Anterior cingulate cortex (tissue), 58 donors: ENCODE results near the gene SLC12A2.

Source experiments
- DNase-seq, 58 donors: peaks; one replicate each; lab custom pipeline; 2025; lab: John Stamatoyannopoulos, UW

Gene SLC12A2

GRCh38 chr5:128216285-128216684 is 132.7 kb downstream of the SLC12A2 start:
- peak in 9 of 58 donors; percentile 1 to 43 (median 11) for DNase-seq

- DNase-seq: peak in 41 of 58 donors; percentile 2 to 83 (median 36)
Observed at GRCh38 chr5:128216860-128217531, 133.4 kb downstream of the SLC12A2 start.

- DNase-seq: no peak
Observed at GRCh38 chr5:128220841-128221240, 137.3 kb downstream of the SLC12A2 start.

GRCh38 chr5:128224336-128224735 is 140.8 kb downstream of the SLC12A2 start:
- no peak for DNase-seq

- DNase-seq: no peak
Observed at GRCh38 chr5:128225245-128226030, 141.9 kb downstream of the SLC12A2 start.

GRCh38 chr5:128228008-128228407 is 144.4 kb downstream of the SLC12A2 start:
- DNase-seq: no peak

GRCh38 chr5:128228521-128228920 is 145.0 kb downstream of the SLC12A2 start:
- peak in 1 of 58 donors; percentile 0 for DNase-seq

- DNase-seq: no peak
Observed at GRCh38 chr5:128234928-128235641, 151.5 kb downstream of the SLC12A2 start.

- DNase-seq: no peak
Observed at GRCh38 chr5:128236334-128236733, 152.8 kb downstream of the SLC12A2 start.

- DNase-seq: no peak
Observed at GRCh38 chr5:128237000-128237399, 153.4 kb downstream of the SLC12A2 start.

- no peak for DNase-seq
Observed at GRCh38 chr5:128237546-128237945, 154.0 kb downstream of the SLC12A2 start.
